AG04449 (cell line): ENCODE data around the gene TBC1D2.
A peak's percentile ranks its signal among the peaks of the same experiment; 100 is the strongest.

Experiments used
- CTCF ChIA-PET: fragments of 350-600 bp; formaldehyde crosslinking; extraction: SDS; loops from one replicate; lab custom pipeline; 2021; ENCODE audit warnings: antibody characterized with exemption; lab: Yijun Ruan, JAX
- POLR2A ChIA-PET: fragments of 400-600, 350-600 bp; formaldehyde crosslinking; extraction: SDS; loops from one replicate; lab custom pipeline; 2020; ENCODE audit warnings: antibody characterized with exemption, inconsistent platforms; lab: Yijun Ruan, JAX
- DNase-seq: peaks from one replicate; pipeline ENCODE4 v3.0.0-alpha.2; 2010; ENCODE audit warnings: low read depth, low spot score
- H3K4me3 ChIP-seq: 2 replicates; pipeline ENCODE4 v1.5.1; 2011; ENCODE audit warnings: low read depth, mild to moderate bottlenecking, control low read depth, low read length
- CTCF ChIP-seq: IDR thresholded peaks from one replicate; pipeline ENCODE4 v1.5.1; 2011; ENCODE audit warnings: mild to moderate bottlenecking, moderate library complexity, low read length, control low read depth, inconsistent platforms; ENCODE audit not compliant: insufficient read depth; ENCODE audit errors: missing control alignments

Gene TBC1D2

DNA sequence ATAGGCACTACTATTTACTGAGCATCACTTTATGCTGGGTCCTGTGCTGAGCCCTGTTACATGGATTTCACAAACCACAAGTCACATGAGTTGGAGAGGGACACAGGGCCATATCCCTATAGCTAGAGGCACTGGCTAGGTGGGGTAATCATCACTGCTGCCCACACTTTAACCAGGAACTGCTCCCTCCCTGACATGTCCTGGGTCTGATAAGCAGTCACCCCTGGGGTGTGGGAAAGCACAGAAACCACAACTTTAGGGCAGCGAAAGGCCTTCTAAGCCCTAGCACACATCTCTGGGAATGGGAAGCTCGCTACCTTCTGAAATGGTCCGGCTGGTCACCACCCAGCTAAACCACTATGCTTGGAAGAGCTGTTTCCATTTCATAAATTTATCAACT is 15.0 kb downstream of the TBC1D2 start:
- no peak overlapping the region for H3K4me3 ChIP-seq
- ChIA-PET CTCF (interaction anchor here (0.8 to 2.0 kb wide), 5 partner anchors 16 to 317 kb away, joined by 3 to 4 read pairs (median 3); partner anchors contain the start of gene TBC1D2), POLR2A (no interaction called here)
- no peak for TF ChIP-seq CTCF
- no peak for DNase-seq

GRCh38 chr9:98236901-98237487 is 18.5 kb downstream of the TBC1D2 start:
- no peak for DNase-seq
- no peak overlapping the region for H3K4me3 ChIP-seq
- TF ChIP-seq CTCF: no peak
- ChIA-PET CTCF (interaction anchor here (1.9 to 3.8 kb wide), 3 partner anchors 9 to 32 kb away, joined by 5 to 17 read pairs (median 7); no protein-coding TSS in a partner anchor), POLR2A (no interaction called here)

- ChIA-PET CTCF (interaction anchor here (0.6 to 3.8 kb wide), 8 partner anchors 9 to 160 kb away, joined by 3 to 17 read pairs (median 4); no protein-coding TSS in a partner anchor), POLR2A (interaction anchor here (0.9 to 1.1 kb wide), 2 partner anchors 8 to 20 kb away, joined by 4 to 5 read pairs; partner anchors contain the start of gene TBC1D2)
- no peak overlapping the region for H3K4me3 ChIP-seq
- no peak for TF ChIP-seq CTCF
- no peak for DNase-seq
Measured at GRCh38 chr9:98235126-98235525, 20.3 kb downstream of the TBC1D2 start.

DNA sequence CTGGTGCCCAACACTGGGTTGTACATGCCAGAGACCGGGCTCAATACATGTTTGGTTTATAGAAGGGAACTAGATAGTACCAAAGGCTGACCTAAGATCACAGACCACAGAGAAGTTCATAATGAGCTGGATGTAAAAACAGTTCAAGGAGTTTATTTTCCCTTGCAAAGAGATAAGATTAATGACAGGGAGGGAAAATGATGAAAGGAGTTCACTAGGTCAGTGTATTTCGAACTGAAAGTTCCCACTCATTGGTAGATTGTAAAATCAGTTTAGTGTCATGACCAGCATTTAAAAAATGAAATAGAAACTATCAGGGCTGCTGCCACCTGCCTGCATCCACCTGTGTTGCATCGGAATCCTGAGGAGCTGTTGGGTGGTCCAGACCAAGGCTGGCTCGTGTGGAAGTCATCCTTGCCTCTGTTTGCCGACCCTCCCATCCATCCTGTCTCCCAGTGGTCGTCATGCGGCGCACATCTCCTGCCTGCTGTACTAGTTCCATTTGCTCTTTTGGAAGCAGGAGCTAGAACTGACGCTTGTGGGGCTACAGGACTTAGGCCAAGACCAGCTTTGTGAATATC is 21.1 kb downstream of the TBC1D2 start:
- TF ChIP-seq CTCF: no peak
- DNase-seq: no peak
- H3K4me3 ChIP-seq: no peak overlapping the region
- ChIA-PET POLR2A (interaction anchor here (1.1 kb wide), 1 partner anchor 21 kb away, joined by 4 read pairs; the partner anchor contains the start of gene TBC1D2), CTCF (interaction anchor here (0.6 to 3.8 kb wide), 6 partner anchors 12 to 160 kb away, joined by 3 to 17 read pairs (median 5); no protein-coding TSS in a partner anchor)

GRCh38 chr9:98232926-98233325 is 22.5 kb downstream of the TBC1D2 start:
- TF ChIP-seq CTCF: no peak
- no peak overlapping the region for H3K4me3 ChIP-seq
- POLR2A ChIA-PET: interaction anchor here (0.6 to 1.3 kb wide), 3 partner anchors 10 to 22 kb away, joined by 3 to 4 read pairs (median 3); partner anchors contain the start of gene TBC1D2
- no peak for DNase-seq
- CTCF ChIA-PET: interaction anchor here (1.0 to 1.5 kb wide), 2 partner anchors 8 to 26 kb away, joined by 4 read pairs; no protein-coding TSS in a partner anchor

- peak; percentile 69 for DNase-seq
- no peak overlapping the region for H3K4me3 ChIP-seq
- no peak for TF ChIP-seq CTCF
- ChIA-PET CTCF (interaction anchor here (1.5 kb wide), 1 partner anchor 25 kb away, joined by 4 read pairs; no protein-coding TSS in a partner anchor), POLR2A (interaction anchor here (1.2 to 1.3 kb wide), 2 partner anchors 9 to 23 kb away, joined by 3 to 4 read pairs; partner anchors contain the start of gene TBC1D2)
Measured at GRCh38 chr9:98231770-98232478, 23.5 kb downstream of the TBC1D2 start.
